Forelimb muscle (tissue), 1 donor: ENCODE data around the gene STMN3. TPM values are rescaled to one million over a fixed set of nuclear protein-coding genes. Genes with fewer than 3 reads are reported as not detected.

Source experiments
- DNase-seq: peaks from one replicate; pipeline ENCODE4 v3.0.0-alpha.2; 2013; ENCODE audit warnings: low read depth
- polyA plus RNA-seq: library from polyadenylated mRNA; unstranded; fragments of 120-200 nt; gene quantifications from one replicate; pipeline ENCODE4 v1.2.1, GENCODE V29; 2013; ENCODE audit not compliant: insufficient read length

The STMN3 gene
- 11.4 TPM for polyA plus RNA-seq

- peak; percentile 47 for DNase-seq
Observed at GRCh38 chr20:63653041-63653973, at the start of gene STMN3. TSS of gene STMN3 (minus strand) at chr20:63653424. CDS start at chr20:63653345, 79 bp downstream.

GRCh38 chr20:63702036-63702665 is 48.9 kb upstream of the STMN3 start:
- DNase-seq, result no peak

GRCh38 chr20:63701329-63702035 is 48.3 kb upstream of the STMN3 start:
- DNase-seq, result no peak

GRCh38 chr20:63701051-63701328 is 47.8 kb upstream of the STMN3 start:
- no peak for DNase-seq

- DNase-seq, result no peak
Observed at GRCh38 chr20:63700199-63701050, 47.2 kb upstream of the STMN3 start.

- DNase-seq, result no peak
Observed at GRCh38 chr20:63699466-63700198, 46.4 kb upstream of the STMN3 start.

GRCh38 chr20:63698739-63699465 is 45.7 kb upstream of the STMN3 start:
- DNase-seq, result no peak

- no peak for DNase-seq
Observed at GRCh38 chr20:63697868-63698545, 44.8 kb upstream of the STMN3 start.

- no peak for DNase-seq
Observed at GRCh38 chr20:63697357-63697867, 44.2 kb upstream of the STMN3 start.

- DNase-seq, result no peak
Observed at GRCh38 chr20:63696628-63697356, 43.6 kb upstream of the STMN3 start, which contains the start of gene TNFRSF6B. TSS of gene TNFRSF6B (plus strand) at chr20:63696652. CDS start at chr20:63696768, 116 bp downstream.

GRCh38 chr20:63696306-63696627 is 43.0 kb upstream of the STMN3 start:
- DNase-seq, result no peak

- no peak for DNase-seq
Observed at GRCh38 chr20:63695424-63696305, 42.4 kb upstream of the STMN3 start.

GRCh38 chr20:63694584-63695423 is 41.6 kb upstream of the STMN3 start:
- DNase-seq, result no peak

- DNase-seq, result no peak
Observed at GRCh38 chr20:63693733-63694583, 40.7 kb upstream of the STMN3 start.

- DNase-seq, result no peak
Observed at GRCh38 chr20:63693083-63693732, 40.0 kb upstream of the STMN3 start.
